Erythroblast (primary cell): ENCODE results near the gene ATMIN.

Experiments
- GATA1 ChIP-seq: IDR thresholded peaks from 2 replicates; pipeline ENCODE4 v1.6.1; 2011; ENCODE audit warnings: low read depth, mild to moderate bottlenecking, control low read depth, low read length, moderate library complexity
- POLR2A ChIP-seq: IDR thresholded peaks from 2 replicates; pipeline ENCODE4 v1.6.1; 2011; ENCODE audit warnings: mild to moderate bottlenecking, low read length

- TF ChIP-seq POLR2A = no peak
- no peak for TF ChIP-seq GATA1
These were observed 31.8 kb upstream of the ATMIN start for GRCh38 chr16:81003610-81004460.
